ENCODE data around the gene KIAA1217.

KIAA1217 gene

GRCh38 chr10:24571870-24572450 is 363.0 kb downstream of the KIAA1217 start:
- DNase-seq (ENCODE audit: extremely low read depth in 1 of 2, low read depth in 1 of 2), result no peak

GRCh38 chr10:24574161-24574560 is 365.2 kb downstream of the KIAA1217 start:
- DNase-seq (ENCODE audit: extremely low read depth in 1 of 2, low read depth in 1 of 2), result no peak

- DNase-seq (ENCODE audit: extremely low read depth in 1 of 2, low read depth in 1 of 2), result no peak
Measured at GRCh38 chr10:24574578-24575155, 365.7 kb downstream of the KIAA1217 start.

GRCh38 chr10:24575481-24576002 is 366.6 kb downstream of the KIAA1217 start:
- no peak for DNase-seq (ENCODE audit: extremely low read depth in 1 of 2, low read depth in 1 of 2)

- DNase-seq (ENCODE audit: extremely low read depth in 1 of 2, low read depth in 1 of 2), result no peak
Measured at GRCh38 chr10:24579448-24579847, 370.5 kb downstream of the KIAA1217 start.

- no peak for DNase-seq (ENCODE audit: extremely low read depth in 1 of 2, low read depth in 1 of 2)
Measured at GRCh38 chr10:24579906-24580305, 371.0 kb downstream of the KIAA1217 start.

- DNase-seq (ENCODE audit: extremely low read depth in 1 of 2, low read depth in 1 of 2), result no peak
Measured at GRCh38 chr10:24589265-24589664, 380.3 kb downstream of the KIAA1217 start.

GRCh38 chr10:24590697-24591457 is 381.9 kb downstream of the KIAA1217 start:
- no peak for DNase-seq (ENCODE audit: extremely low read depth in 1 of 2, low read depth in 1 of 2)

GRCh38 chr10:24596217-24596930 is 387.4 kb downstream of the KIAA1217 start:
- DNase-seq (ENCODE audit: extremely low read depth in 1 of 2, low read depth in 1 of 2), result no peak

GRCh38 chr10:24597426-24597825 is 388.5 kb downstream of the KIAA1217 start:
- no peak for DNase-seq (ENCODE audit: extremely low read depth in 1 of 2, low read depth in 1 of 2)
